Progenitor cell of endocrine pancreas (in vitro differentiated cells): ENCODE results near the gene USP15. TPM values are rescaled to one million over a fixed set of nuclear protein-coding genes. Genes with fewer than 3 reads are reported as not detected.

Experiments
- DNase-seq: peaks from one replicate; pipeline ENCODE4 v3.0.0; 2021; ENCODE audit warnings: low spot score; ENCODE audit not compliant: unreplicated experiment
- H3K27ac Mint-ChIP-seq: 2 replicates; pipeline ENCODE4 v1.8.0; 2021; ENCODE audit warnings: mild to moderate bottlenecking, moderate library complexity, mixed read lengths
- H3K27me3 Mint-ChIP-seq: 2 replicates; pipeline ENCODE4 v1.8.0; 2021; ENCODE audit warnings: mixed read lengths
- H3K36me3 Mint-ChIP-seq: 2 replicates; pipeline ENCODE4 v1.8.0; 2022; ENCODE audit warnings: mixed read lengths; ENCODE audit not compliant: insufficient read depth
- H3K4me1 Mint-ChIP-seq: 2 replicates; pipeline ENCODE4 v1.8.0; 2021; ENCODE audit warnings: low read depth, mixed read lengths
- H3K4me3 Mint-ChIP-seq: 2 replicates; pipeline ENCODE4 v1.8.0; 2021; ENCODE audit warnings: low read depth, mild to moderate bottlenecking, moderate library complexity, mixed read lengths
- H3K9me3 Mint-ChIP-seq: 2 replicates; pipeline ENCODE4 v1.8.0; 2021; ENCODE audit warnings: low read depth, mixed read lengths
- CTCF ChIP-seq: fragments of 200-600 bp; sonication (generic); IDR thresholded peaks from one replicate; pipeline ENCODE4 v1.5.0; 2021; ENCODE audit warnings: antibody characterized with exemption, mild to moderate bottlenecking; ENCODE audit not compliant: unreplicated experiment
- total RNA-seq: library from RNA; stranded (reverse); gene quantifications from 2 replicates; pipeline ENCODE4 v1.2.1, GENCODE V29; 2021

The USP15 gene
- total RNA-seq, 1 donor from 2014 or later: 43.3 TPM

GRCh38 chr12:62297321-62297720, 37.1 kb downstream of the USP15 start:
- no peak overlapping the region for H3K27ac Mint-ChIP-seq
- H3K27me3 Mint-ChIP-seq: no peaks in the 10 kb centered on the region
- no peak for TF ChIP-seq CTCF
- H3K4me3 Mint-ChIP-seq: no peak overlapping the region
- no peaks in the 10 kb centered on the region for H3K9me3 Mint-ChIP-seq
- peaks cover 20% of the 10 kb centered on the region for H3K36me3 Mint-ChIP-seq
- DNase-seq: no peak
- no peaks in the 10 kb centered on the region for H3K4me1 Mint-ChIP-seq

GRCh38 chr12:62299617-62300016, 39.4 kb downstream of the USP15 start:
- H3K4me1 Mint-ChIP-seq: no peaks in the 10 kb centered on the region
- peaks cover 38% of the 10 kb centered on the region for H3K36me3 Mint-ChIP-seq

GRCh38 chr12:62301080-62301798, 41.0 kb downstream of the USP15 start:
- Mint-ChIP-seq H3K27me3 (no peaks in the 10 kb centered on the region), H3K27ac (no peak overlapping the region), H3K9me3 (peaks cover 16% of the 10 kb centered on the region), H3K36me3 (peaks cover 41% of the 10 kb centered on the region), H3K4me1 (no peaks in the 10 kb centered on the region), H3K4me3 (no peak overlapping the region)
- TF ChIP-seq CTCF: no peak
- no peak for DNase-seq

More at GRCh38 chr12:62299617-62300016, 39.4 kb downstream of the USP15 start:
- H3K27me3 Mint-ChIP-seq: no peaks in the 10 kb centered on the region
- TF ChIP-seq CTCF: no peak
- no peak overlapping the region for H3K27ac Mint-ChIP-seq
- H3K9me3 Mint-ChIP-seq: peaks cover 7% of the 10 kb centered on the region
- no peak overlapping the region for H3K4me3 Mint-ChIP-seq
- DNase-seq: no peak

- peaks cover 2% of the 10 kb centered on the region for H3K4me1 Mint-ChIP-seq
- no peaks in the 10 kb centered on the region for H3K27me3 Mint-ChIP-seq
- peaks cover 16% of the 10 kb centered on the region for H3K9me3 Mint-ChIP-seq
- H3K27ac Mint-ChIP-seq: no peak overlapping the region
- DNase-seq: no peak
- TF ChIP-seq CTCF: no peak
- no peak overlapping the region for H3K4me3 Mint-ChIP-seq
- peaks cover 45% of the 10 kb centered on the region for H3K36me3 Mint-ChIP-seq
Measured at GRCh38 chr12:62301799-62302133, 41.6 kb downstream of the USP15 start.

- Mint-ChIP-seq H3K9me3 (peaks cover 16% of the 10 kb centered on the region), H3K4me3 (no peak overlapping the region)
Measured at GRCh38 chr12:62304560-62304959, 44.4 kb downstream of the USP15 start.

More at GRCh38 chr12:62304560-62304959, 44.4 kb downstream of the USP15 start:
- no peak overlapping the region for H3K27ac Mint-ChIP-seq
- H3K27me3 Mint-ChIP-seq: no peaks in the 10 kb centered on the region
- no peak for DNase-seq
- H3K4me1 Mint-ChIP-seq: peaks cover 2% of the 10 kb centered on the region
- TF ChIP-seq CTCF: no peak
- peaks cover 43% of the 10 kb centered on the region for H3K36me3 Mint-ChIP-seq
